Stimulated activated naive CD4-positive, alpha-beta T cell (primary cell): ENCODE measurements around the gene CIRBP.
A peak's percentile ranks its signal among the peaks of the same experiment; 100 is the strongest.

ENCODE experiments used
- DNase-seq, 6 experiments: peaks; one replicate each; lab custom pipeline; 2025; lab: John Stamatoyannopoulos, UW

Gene CIRBP

GRCh38 chr19:1230783-1231489, 38.2 kb upstream of the CIRBP start:
- DNase-seq = no peak

GRCh38 chr19:1231729-1232637, 37.1 kb upstream of the CIRBP start:
- DNase-seq = no peak

- DNase-seq = no peak
These were observed 36.5 kb upstream of the CIRBP start for GRCh38 chr19:1232652-1233072.

GRCh38 chr19:1233115-1233667, 35.9 kb upstream of the CIRBP start:
- DNase-seq = no peak

GRCh38 chr19:1234051-1234954, 34.8 kb upstream of the CIRBP start:
- no peak for DNase-seq

GRCh38 chr19:1234955-1235380, 34.2 kb upstream of the CIRBP start:
- DNase-seq = no peak

GRCh38 chr19:1235625-1236538, 33.2 kb upstream of the CIRBP start:
- no peak for DNase-seq

- no peak for DNase-seq
These were observed 32.6 kb upstream of the CIRBP start for GRCh38 chr19:1236576-1236975.

- no peak for DNase-seq
These were observed 32.0 kb upstream of the CIRBP start for GRCh38 chr19:1237027-1237659.

- DNase-seq = peak in 2 of 6 experiments; percentile 39 to 43
These were observed 31.3 kb upstream of the CIRBP start, which contains the start of gene CBARP for GRCh38 chr19:1237754-1238368. Gene CBARP, minus strand, starts transcription at chr19:1238005. Its CDS starts 1,905 bp downstream, at chr19:1236100.

GRCh38 chr19:1238369-1239303, 30.5 kb upstream of the CIRBP start:
- peak in 1 of 6 experiments; percentile 29 for DNase-seq

GRCh38 chr19:1239420-1239795, 29.7 kb upstream of the CIRBP start:
- no peak for DNase-seq

- peak; percentile 87 to 93 (median 92) for DNase-seq
These were observed 29.1 kb upstream of the CIRBP start for GRCh38 chr19:1239796-1240737.

- no peak for DNase-seq
These were observed 28.2 kb upstream of the CIRBP start for GRCh38 chr19:1240925-1241324.

- DNase-seq = peak; percentile 70 to 84 (median 79)
These were observed 27.6 kb upstream of the CIRBP start, which contains the start of gene ATP5F1D for GRCh38 chr19:1241417-1242095. Gene ATP5F1D, plus strand, starts transcription at chr19:1241751. Its CDS starts 100 bp downstream, at chr19:1241851.
